IMR-90 (cell line): ENCODE results near the gene GSTT4. TPM values are rescaled to one million over a fixed set of nuclear protein-coding genes. Genes with fewer than 3 reads are reported as not detected.

Experiments
- ATAC-seq: fragments of 200-7000 bp; cut with Tn5 transposase; 2 replicates; pipeline ENCODE4 v1.9.1; 2020; ENCODE audit warnings: low read depth, mild to moderate bottlenecking, moderate library complexity
- BruUV-seq: library from RNA; stranded (reverse); fragments of 400-500 nt; replicated peaks from 2 replicates; lab custom pipeline; 2021; lab: Mats Ljungman, UMichigan
- CTCF ChIA-PET: fragments of 300-600 bp; formaldehyde crosslinking; extraction: SDS; loops from one replicate; lab custom pipeline; 2021; ENCODE audit warnings: antibody characterized with exemption; lab: Yijun Ruan, JAX
- POLR2A ChIA-PET: fragments of 300-600 bp; sonication (Branson Sonifier 250); formaldehyde crosslinking; loops from one replicate; lab custom pipeline; 2022; ENCODE audit warnings: antibody characterized with exemption; ENCODE audit not compliant: unreplicated experiment; lab: Charles Lee
- DNase-seq: peaks from one replicate; pipeline ENCODE4 v3.0.0; 2013
- H2AFZ ChIP-seq: replicated peaks from 2 replicates; pipeline ENCODE3; 2013; ENCODE audit warnings: low read length, mild to moderate bottlenecking; ENCODE audit not compliant: poor library complexity
- H2AK5ac ChIP-seq: 2 replicates; pipeline ENCODE4 v1.6.1; 2013; ENCODE audit warnings: low read depth, low read length, inconsistent platforms
- H2AK9ac ChIP-seq: replicated peaks from 2 replicates; pipeline ENCODE3; 2013; ENCODE audit warnings: mild to moderate bottlenecking, low read depth, low read length, moderate library complexity; ENCODE audit not compliant: poor library complexity
- H2BK120ac ChIP-seq: 2 replicates; pipeline ENCODE4 v1.6.1; 2013; ENCODE audit warnings: low read depth, low read length, inconsistent platforms
- H2BK15ac ChIP-seq: 3 replicates; pipeline ENCODE4 v1.6.1; 2013; ENCODE audit warnings: low read depth, low read length, inconsistent platforms
- H2BK20ac ChIP-seq: 2 replicates; pipeline ENCODE4 v1.6.1; 2013; ENCODE audit warnings: low read depth, mild to moderate bottlenecking, inconsistent platforms, low read length, moderate library complexity
- H2BK5ac ChIP-seq: 2 replicates; pipeline ENCODE4 v1.6.1; 2013; ENCODE audit warnings: mild to moderate bottlenecking, low read depth, low read length, inconsistent platforms; ENCODE audit not compliant: poor library complexity, severe bottlenecking
- H3K14ac ChIP-seq: replicated peaks from 2 replicates; pipeline ENCODE4 v1.6.1; 2013; ENCODE audit warnings: low read depth, low read length, inconsistent platforms
- H3K18ac ChIP-seq: 2 replicates; pipeline ENCODE4 v1.6.1; 2013; ENCODE audit warnings: low read depth, low read length, control low read depth
- H3K23ac ChIP-seq: 2 replicates; pipeline ENCODE4 v1.6.1; 2013; ENCODE audit warnings: low read depth, low read length, inconsistent platforms
- H3K27ac ChIP-seq: 2 replicates; pipeline ENCODE4 v1.5.1; 2013; ENCODE audit warnings: mild to moderate bottlenecking, control low read depth, low read length; ENCODE audit not compliant: insufficient read depth
- H3K27me3 ChIP-seq: 2 replicates; pipeline ENCODE4 v1.6.1; 2013; ENCODE audit warnings: low read length; ENCODE audit not compliant: control insufficient read depth, insufficient read depth
- H3K36me3 ChIP-seq: 2 replicates; pipeline ENCODE4 v1.6.1; 2013; ENCODE audit warnings: low read length, mixed read lengths; ENCODE audit not compliant: control insufficient read depth, insufficient read depth
- H3K4ac ChIP-seq: 2 replicates; pipeline ENCODE4 v1.6.1; 2013; ENCODE audit warnings: low read depth, low read length, inconsistent platforms
- H3K4me1 ChIP-seq: 2 replicates; pipeline ENCODE4 v1.6.1; 2013; ENCODE audit warnings: low read length, mixed read lengths; ENCODE audit not compliant: control insufficient read depth, insufficient read depth
- H3K4me2 ChIP-seq: 2 replicates; pipeline ENCODE4 v1.6.1; 2013; ENCODE audit warnings: low read depth, mild to moderate bottlenecking, control low read depth, low read length, moderate library complexity
- H3K4me3 ChIP-seq: 2 replicates; pipeline ENCODE4 v1.5.1; 2013; ENCODE audit warnings: low read depth, mild to moderate bottlenecking, control low read depth, low read length, moderate library complexity; ENCODE audit not compliant: insufficient read depth
- H3K56ac ChIP-seq: 2 replicates; pipeline ENCODE4 v1.6.1; 2013; ENCODE audit warnings: low read length, inconsistent platforms; ENCODE audit not compliant: insufficient read depth; ENCODE audit errors: extremely low read depth
- H3K79me1 ChIP-seq, 2 experiments: 2 replicates each; pipeline ENCODE4 v1.6.1; 2013; ENCODE audit warnings: low read length in 2 of 2, inconsistent platforms in 1 of 2, low read depth in 1 of 2
- H3K9ac ChIP-seq: 2 replicates; pipeline ENCODE4 v1.6.1; 2013; ENCODE audit warnings: low read depth, low read length, control low read depth
- H3K9me1 ChIP-seq: 2 replicates; pipeline ENCODE4 v1.6.1; 2013; ENCODE audit warnings: low read length, inconsistent platforms; ENCODE audit not compliant: insufficient read depth
- H3K9me3 ChIP-seq: 2 replicates; pipeline ENCODE4 v1.6.1; 2013; ENCODE audit warnings: low read length; ENCODE audit not compliant: control insufficient read depth, insufficient read depth
- H4K20me1 ChIP-seq: 2 replicates; pipeline ENCODE4 v1.6.1; 2013; ENCODE audit warnings: low read length, inconsistent platforms; ENCODE audit not compliant: insufficient read depth
- H4K5ac ChIP-seq: 2 replicates; pipeline ENCODE4 v1.6.1; 2013; ENCODE audit warnings: mild to moderate bottlenecking, low read depth, low read length, control low read depth
- H4K8ac ChIP-seq, 2 experiments: 2 replicates each; pipeline ENCODE4 v1.6.1; 2013; ENCODE audit warnings: low read depth in 2 of 2, low read length in 2 of 2, control low read depth in 1 of 2, inconsistent platforms in 1 of 2
- H4K91ac ChIP-seq: 2 replicates; pipeline ENCODE4 v1.6.1; 2013; ENCODE audit warnings: low read depth, low read length, inconsistent platforms; ENCODE audit not compliant: insufficient read depth
- CEBPB ChIP-seq: IDR thresholded peaks from 2 replicates; pipeline ENCODE4 v1.6.1; 2012; ENCODE audit warnings: low read depth, low read length, improper control_type of control experiment
- CHD1 ChIP-seq: IDR thresholded peaks from 2 replicates; pipeline ENCODE4 v1.6.1; 2012; ENCODE audit warnings: low read depth, low read length, improper control_type of control experiment
- MAFK ChIP-seq: IDR thresholded peaks from 2 replicates; pipeline ENCODE4 v1.6.1; 2012; ENCODE audit warnings: low read depth, low read length, improper control_type of control experiment
- MAZ ChIP-seq: IDR thresholded peaks from 2 replicates; pipeline ENCODE4 v1.6.1; 2012; ENCODE audit warnings: low read depth, mild to moderate bottlenecking, low read length, improper control_type of control experiment, moderate library complexity, borderline replicate concordance
- POLR2A ChIP-seq: IDR thresholded peaks from 2 replicates; pipeline ENCODE4 v1.6.1; 2012; ENCODE audit warnings: mild to moderate bottlenecking, low read depth, low read length
- RFX5 ChIP-seq: IDR thresholded peaks from 2 replicates; pipeline ENCODE4 v1.8.0; 2012; ENCODE audit warnings: low read depth, mild to moderate bottlenecking, low read length, moderate library complexity
- WGBS, 2 experiments: methylation state at CpG; one replicate each; pipeline versions ENCODE4 v1.1.5 to v1.1.7; 2013; ENCODE audit warnings: missing lambda C conversion rate in 2 of 2; ENCODE audit not compliant: insufficient read length in 1 of 2; ENCODE audit errors: extremely low coverage in 2 of 2; 5-methylcytosine and 5-hydroxymethylcytosine counted together
- dilution Hi-C: fragments of 300-500 bp; cut with HindIII; formaldehyde crosslinking; loops from one replicate; pipeline ENCODE4 v1.14.3; 2018; ENCODE audit warnings: low sequenced_read_pairs; ENCODE audit not compliant: unreplicated experiment
- in situ Hi-C: fragments of 300-500 bp; cut with MboI; formaldehyde crosslinking; loops from 3 replicates; pipeline ENCODE4 v1.14.3; 2019; ENCODE audit warnings: low sequenced_read_pairs, inconsistent platforms, mixed read lengths
- intact Hi-C: fragments of 100-400 bp; cut with micrococcal nuclease; formaldehyde crosslinking; loops from 2 replicates; pipeline ENCODE4 v1.10.0; 2022
- polyA plus RNA-seq, 3 experiments: library from polyadenylated mRNA; depleted of rRNA; stranded (reverse); fragments of >200 nt; gene quantifications; 2 replicates each; pipeline ENCODE4 v1.2.3, GENCODE V29; 2012; ENCODE audit warnings: low replicate concordance in 1 of 3
- total RNA-seq: library from RNA; depleted of rRNA; stranded (reverse); fragments of >200 nt; gene quantifications from 2 replicates; pipeline ENCODE4 v1.2.3, GENCODE V29; 2012
- TF ChIP-seq, protein P1 (sequence below): fragments of 150-350 bp; IDR thresholded peaks from 2 replicates; pipeline ENCODE4 v1.6.1; 2016; ENCODE audit warnings: low read depth, mild to moderate bottlenecking, low read length, moderate library complexity, borderline replicate concordance

GSTT4 gene
- total and polyA plus RNA-seq, 2 of the 4 experiments (the other 2 are of a cell fraction), result not detected

DNA sequence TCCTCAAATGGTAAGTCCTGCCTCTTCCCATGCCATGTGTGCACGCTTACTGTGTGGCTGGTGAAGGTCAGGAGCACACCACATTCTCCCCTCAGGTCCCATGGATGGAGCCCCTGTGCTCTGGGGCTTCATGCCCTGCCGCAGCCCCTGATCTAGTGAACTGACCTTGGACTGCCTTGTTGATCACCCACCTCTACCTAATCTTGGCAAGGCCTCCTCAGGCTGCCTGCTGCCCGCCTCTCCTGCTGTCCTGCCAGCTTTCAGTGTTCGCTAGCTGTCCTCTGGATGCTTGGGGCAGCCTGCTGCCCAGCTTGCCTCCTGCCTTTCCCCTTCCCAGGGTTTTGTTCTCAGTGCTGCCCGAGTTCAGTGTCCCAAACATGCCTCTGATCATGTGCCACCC lies 44.0 kb upstream of the GSTT4 start:
- Histone ChIP-seq H3K4me2 (no peak overlapping the region), H2AFZ (no peak overlapping the region), H3K4me3 (no peak overlapping the region), H2AK5ac (no peak overlapping the region), H3K79me1 (peaks cover 0 to 6% of the 10 kb centered on the region in 2 experiments; a peak in 1 of 4 replicates), H3K27me3 (no peaks in the 10 kb centered on the region), H3K14ac (no peak overlapping the region), H2AK9ac (no peak overlapping the region), H3K18ac (no peak overlapping the region), H3K9ac (no peak overlapping the region), H2BK120ac (no peak overlapping the region), H3K4me1 (peaks cover 15% of the 10 kb centered on the region), H4K8ac (no peak overlapping the region), H3K36me3 (peaks cover 23% of the 10 kb centered on the region), H3K56ac (no peak overlapping the region), H4K91ac (no peak overlapping the region), H2BK5ac (no peak overlapping the region), H3K23ac (no peak overlapping the region), H2BK15ac (no peak overlapping the region), H3K9me1 (peaks cover 12% of the 10 kb centered on the region), H4K5ac (no peak overlapping the region), H4K20me1 (no peaks in the 10 kb centered on the region), H3K4ac (no peak overlapping the region), H3K9me3 (no peaks in the 10 kb centered on the region), H3K27ac (no peak overlapping the region), H2BK20ac (no peak overlapping the region)
- TF ChIP-seq CHD1 (no peak), RFX5 (no peak), CEBPB (no peak), MAZ (no peak), POLR2A (no peak), MAFK (no peak)
- TF ChIP-seq, protein P1, sequence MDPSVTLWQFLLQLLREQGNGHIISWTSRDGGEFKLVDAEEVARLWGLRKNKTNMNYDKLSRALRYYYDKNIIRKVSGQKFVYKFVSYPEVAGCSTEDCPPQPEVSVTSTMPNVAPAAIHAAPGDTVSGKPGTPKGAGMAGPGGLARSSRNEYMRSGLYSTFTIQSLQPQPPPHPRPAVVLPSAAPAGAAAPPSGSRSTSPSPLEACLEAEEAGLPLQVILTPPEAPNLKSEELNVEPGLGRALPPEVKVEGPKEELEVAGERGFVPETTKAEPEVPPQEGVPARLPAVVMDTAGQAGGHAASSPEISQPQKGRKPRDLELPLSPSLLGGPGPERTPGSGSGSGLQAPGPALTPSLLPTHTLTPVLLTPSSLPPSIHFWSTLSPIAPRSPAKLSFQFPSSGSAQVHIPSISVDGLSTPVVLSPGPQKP, result no peak
- WGBS, 2 experiments, result 92% methylated on average over 4 of the region's 5 CpGs; no CpG with 5 or more reads in 1 of the 2 experiments
- no peak for ATAC-seq
- dilution Hi-C loops (no loop called here), in situ Hi-C loops (no loop called here), intact Hi-C loops (no loop called here)
- ChIA-PET CTCF (no interaction called here), POLR2A (no interaction called here)
- no peak for DNase-seq
- BruUV-seq, result no TSS peak
